A673 (cell line): ENCODE results near the gene PYCR2.

Experiments used
- EZH2 ChIP-seq: fragments of 200-600 bp; sonication (generic); IDR thresholded peaks from 2 replicates; pipeline ENCODE4 v1.6.1; 2017; ENCODE audit warnings: borderline replicate concordance, low read depth, mild to moderate bottlenecking, mixed read lengths, antibody characterized with exemption, low read length; ENCODE audit not compliant: poor library complexity, severe bottlenecking
- TF ChIP-seq, protein P1 (sequence below): fragments of 300-800, 200-600 bp; sonication (generic); conservative IDR thresholded peaks from 2 replicates; pipeline ENCODE4 v1.5.1; 2017; ENCODE audit warnings: low read depth, mild to moderate bottlenecking, antibody characterized with exemption, low read length, moderate library complexity, mixed read lengths

DNA sequence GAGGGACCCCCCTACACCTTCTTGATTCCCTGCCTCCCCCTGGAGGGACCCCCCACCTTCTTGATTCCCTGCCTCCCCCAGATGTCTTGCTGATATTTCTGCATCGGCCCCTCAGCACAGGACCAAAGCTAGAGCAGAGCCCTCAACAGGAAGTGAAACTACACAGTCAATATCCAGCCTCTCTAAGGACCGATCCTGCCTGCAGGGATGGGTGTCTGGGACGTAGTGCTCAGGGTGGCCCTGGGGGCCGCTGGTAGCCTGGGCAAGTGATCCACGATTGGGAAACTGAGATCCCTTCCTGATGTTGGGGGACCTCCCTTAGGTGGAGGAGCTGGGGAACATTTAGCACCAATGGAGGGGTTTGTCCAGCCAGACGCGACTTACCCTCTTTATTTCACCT lies 20.9 kb upstream of the PYCR2 start:
- TF ChIP-seq, protein P1, sequence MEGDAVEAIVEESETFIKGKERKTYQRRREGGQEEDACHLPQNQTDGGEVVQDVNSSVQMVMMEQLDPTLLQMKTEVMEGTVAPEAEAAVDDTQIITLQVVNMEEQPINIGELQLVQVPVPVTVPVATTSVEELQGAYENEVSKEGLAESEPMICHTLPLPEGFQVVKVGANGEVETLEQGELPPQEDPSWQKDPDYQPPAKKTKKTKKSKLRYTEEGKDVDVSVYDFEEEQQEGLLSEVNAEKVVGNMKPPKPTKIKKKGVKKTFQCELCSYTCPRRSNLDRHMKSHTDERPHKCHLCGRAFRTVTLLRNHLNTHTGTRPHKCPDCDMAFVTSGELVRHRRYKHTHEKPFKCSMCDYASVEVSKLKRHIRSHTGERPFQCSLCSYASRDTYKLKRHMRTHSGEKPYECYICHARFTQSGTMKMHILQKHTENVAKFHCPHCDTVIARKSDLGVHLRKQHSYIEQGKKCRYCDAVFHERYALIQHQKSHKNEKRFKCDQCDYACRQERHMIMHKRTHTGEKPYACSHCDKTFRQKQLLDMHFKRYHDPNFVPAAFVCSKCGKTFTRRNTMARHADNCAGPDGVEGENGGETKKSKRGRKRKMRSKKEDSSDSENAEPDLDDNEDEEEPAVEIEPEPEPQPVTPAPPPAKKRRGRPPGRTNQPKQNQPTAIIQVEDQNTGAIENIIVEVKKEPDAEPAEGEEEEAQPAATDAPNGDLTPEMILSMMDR = no peak
- TF ChIP-seq EZH2 = no peak
